HCT116 (cell line): Measurements from ENCODE around the gene WWOX. TPM values are rescaled to one million over a fixed set of nuclear protein-coding genes. Genes with fewer than 3 reads are reported as not detected.

Experiments
- ATAC-seq: fragments of 200-7000 bp; cut with Tn5 transposase; 2 replicates; pipeline ENCODE4 v1.9.1; 2020; ENCODE audit warnings: mild to moderate bottlenecking, moderate library complexity
- BruUV-seq: library from RNA; stranded (reverse); fragments of 400-500 nt; replicated peaks from 2 replicates; lab custom pipeline; 2021; lab: Mats Ljungman, UMichigan
- CTCF ChIA-PET: fragments of 300-600 bp; sonication (Branson Sonifier 250); formaldehyde crosslinking; loops from one replicate; lab custom pipeline; 2021; ENCODE audit warnings: antibody characterized with exemption; lab: Charles Lee
- POLR2A ChIA-PET: fragments of 300-600, 350-600 bp; sonication (Branson Sonifier 250); formaldehyde crosslinking; loops from one replicate; lab custom pipeline; 2021; ENCODE audit warnings: antibody characterized with exemption; lab: Charles Lee
- RAD21 ChIA-PET, 2 experiments: fragments of 300-600 bp; sonication (Branson Sonifier 250); formaldehyde crosslinking; loops; one replicate each; lab custom pipeline; 2023; ENCODE audit warnings: low total read pairs in 2 of 2; ENCODE audit not compliant: uncharacterized antibody in 2 of 2, unreplicated experiment in 2 of 2, low non-redundant PET in 1 of 2; lab: Charles Lee
- DNase-seq: peaks from one replicate; pipeline ENCODE4 v3.0.0-alpha.2; 2010; ENCODE audit warnings: low read depth, low spot score
- H2AFZ ChIP-seq: fragments of 200-600 bp; shearing (Covaris generic), sonication (generic); 2 replicates; pipeline ENCODE4 v1.6.1; 2017; ENCODE audit warnings: low read depth, mixed run types, mixed read lengths, antibody characterized with exemption, low read length; ENCODE audit not compliant: poor library complexity, severe bottlenecking
- H3K27ac ChIP-seq: 2 replicates; pipeline ENCODE4 v1.5.1; 2012; ENCODE audit warnings: low read depth, low read length
- H3K27me3 ChIP-seq: fragments of 200-600 bp; sonication (generic); 2 replicates; pipeline ENCODE4 v1.6.1; 2016; ENCODE audit warnings: mixed run types, low read length, mixed read lengths; ENCODE audit not compliant: insufficient read depth
- H3K36me3 ChIP-seq, 2 experiments: fragments of 200-500 bp in 1 of 2; fragments of 200-600 bp in 1 of 2; sonication (Bioruptor generic) in 1 of 2; sonication (generic) in 1 of 2; 2 replicates each; pipeline versions ENCODE4 v1.5.1 to v1.6.1; 2014 to 2016; ENCODE audit warnings: low read length in 2 of 2, inconsistent platforms in 1 of 2, mixed read lengths in 1 of 2, mixed run types in 1 of 2; ENCODE audit not compliant: insufficient read depth in 2 of 2, control insufficient read depth in 1 of 2
- H3K4me1 ChIP-seq, 2 experiments: fragments of 200-600 bp in 1 of 2; sonication (generic) in 1 of 2; 2 replicates each; pipeline versions ENCODE4 v1.5.1 to v1.6.1; 2012 to 2017; ENCODE audit warnings: low read length in 2 of 2, inconsistent platforms in 1 of 2, mild to moderate bottlenecking in 1 of 2, mixed read lengths in 1 of 2, mixed run types in 1 of 2, moderate library complexity in 1 of 2; ENCODE audit not compliant: insufficient read depth in 2 of 2, control insufficient read depth in 1 of 2
- H3K4me2 ChIP-seq: fragments of 200-600 bp; sonication (generic); 2 replicates; pipeline ENCODE4 v1.6.1; 2017; ENCODE audit warnings: mixed run types, low read length, mixed read lengths
- H3K4me3 ChIP-seq, 2 experiments: fragments of 200-600 bp in 1 of 2; sonication (generic) in 1 of 2; replicated peaks in 1 of 2; 2 replicates each; pipeline ENCODE4 v1.5.1; 2011 to 2016; ENCODE audit warnings: low read length in 2 of 2, control low read depth in 1 of 2, low read depth in 1 of 2, mild to moderate bottlenecking in 1 of 2, mixed read lengths in 1 of 2, mixed run types in 1 of 2
- H3K79me2 ChIP-seq: fragments of 200-600 bp; sonication (generic); 2 replicates; pipeline ENCODE4 v1.6.1; 2017; ENCODE audit warnings: mild to moderate bottlenecking, mixed run types, low read length, moderate library complexity, mixed read lengths; ENCODE audit not compliant: insufficient read depth
- H3K9ac ChIP-seq: fragments of 200-600 bp; sonication (generic); 2 replicates; pipeline ENCODE4 v1.6.1; 2016; ENCODE audit warnings: low read length, mixed read lengths
- H3K9me2 ChIP-seq: fragments of 200-600 bp; sonication (generic), shearing (Covaris generic); 2 replicates; pipeline ENCODE4 v1.6.1; 2017; ENCODE audit warnings: mixed run types, mild to moderate bottlenecking, moderate library complexity; ENCODE audit not compliant: insufficient read depth
- H3K9me3 ChIP-seq, 2 experiments: fragments of 200-500 bp in 1 of 2; fragments of 200-600 bp in 1 of 2; sonication (Bioruptor generic) in 1 of 2; sonication (generic) in 1 of 2; 2 replicates each; pipeline ENCODE4 v1.6.1; 2014 to 2017; ENCODE audit warnings: low read length in 2 of 2, mixed read lengths in 2 of 2, inconsistent platforms in 1 of 2, low read depth in 1 of 2, mild to moderate bottlenecking in 1 of 2, mixed run types in 1 of 2, moderate library complexity in 1 of 2; ENCODE audit not compliant: control insufficient read depth in 1 of 2, insufficient read depth in 1 of 2
- H4K20me1 ChIP-seq: fragments of 200-600 bp; sonication (generic), shearing (Covaris generic); 2 replicates; pipeline ENCODE4 v1.6.1; 2017; ENCODE audit warnings: mixed run types, mild to moderate bottlenecking, moderate library complexity; ENCODE audit not compliant: insufficient read depth
- CBX3 ChIP-seq: IDR thresholded peaks from 2 replicates; pipeline ENCODE4 v1.6.1; 2012; ENCODE audit warnings: low read depth
- CEBPB ChIP-seq: IDR thresholded peaks from 2 replicates; pipeline ENCODE4 v1.6.1; 2012; ENCODE audit warnings: low read depth
- ELF1 ChIP-seq: IDR thresholded peaks from 2 replicates; pipeline ENCODE4 v1.6.1; 2012; ENCODE audit warnings: low read depth, borderline replicate concordance
- EZH2 ChIP-seq: fragments of 200-600 bp; sonication (generic); IDR thresholded peaks from 2 replicates; pipeline ENCODE4 v1.6.1; 2017; ENCODE audit warnings: antibody characterized with exemption, mixed run types
- EZH2phosphoT487 ChIP-seq: fragments of 200-600 bp; IDR thresholded peaks from 2 replicates; pipeline ENCODE4 v1.6.1; 2018; ENCODE audit warnings: antibody characterized with exemption, borderline replicate concordance
- FOSL1 ChIP-seq: IDR thresholded peaks from 2 replicates; pipeline ENCODE4 v1.6.1; 2012; ENCODE audit warnings: low read depth
- POLR2AphosphoS5 ChIP-seq: IDR thresholded peaks from 2 replicates; pipeline ENCODE4 v1.6.1; 2011; ENCODE audit warnings: mild to moderate bottlenecking, low read depth, low read length, moderate library complexity
- RAD21 ChIP-seq: IDR thresholded peaks from 2 replicates; pipeline ENCODE4 v1.6.1; 2012; ENCODE audit warnings: low read depth, mild to moderate bottlenecking
- SP1 ChIP-seq: IDR thresholded peaks from 2 replicates; pipeline ENCODE4 v1.6.1; 2012; ENCODE audit warnings: low read depth
- SRF ChIP-seq: IDR thresholded peaks from 2 replicates; pipeline ENCODE4 v1.6.1; 2012; ENCODE audit warnings: low read depth
- TCF7L2 ChIP-seq: IDR thresholded peaks from 2 replicates; pipeline ENCODE4 v1.7.0; 2011; ENCODE audit warnings: borderline replicate concordance, inconsistent platforms; ENCODE audit not compliant: insufficient read depth, insufficient read length; ENCODE audit errors: extremely low read depth
- YY1 ChIP-seq: IDR thresholded peaks from 2 replicates; pipeline ENCODE4 v1.6.1; 2011; ENCODE audit warnings: low read length, low read depth, moderate library complexity, mild to moderate bottlenecking; ENCODE audit not compliant: insufficient replicate concordance; ENCODE audit errors: extremely low read depth
- ZNF274 ChIP-seq: fragments of 200-500 bp; sonication (Bioruptor generic); IDR thresholded peaks from 2 replicates; pipeline ENCODE4 v1.6.1; 2014; ENCODE audit warnings: mild to moderate bottlenecking, low read depth, low read length, inconsistent platforms
- intact Hi-C: fragments of 100-400 bp; cut with micrococcal nuclease; formaldehyde crosslinking; loops from 2 replicates; pipeline ENCODE4 v1.10.0; 2022
- total RNA-seq: library from RNA; stranded (reverse); gene quantifications from one replicate; pipeline ENCODE4 v1.2.1, GENCODE V29; 2021; ENCODE audit not compliant: unreplicated experiment
- TF ChIP-seq, protein P1 (sequence below), 3 experiments: fragments of 200-600 bp in 1 of 3; sonication (generic) in 1 of 3; IDR thresholded peaks in 2 of 3; conservative IDR thresholded peaks in 1 of 3; 2 replicates each; pipeline ENCODE4 v1.5.1; 2012 to 2017; ENCODE audit warnings: low read depth in 2 of 3, low read length in 2 of 3, antibody characterized with exemption in 1 of 3, borderline replicate concordance in 1 of 3, control low read depth in 1 of 3, mild to moderate bottlenecking in 1 of 3, mixed read lengths in 1 of 3, mixed run types in 1 of 3, moderate library complexity in 1 of 3; ENCODE audit not compliant: insufficient read depth in 1 of 3
- TF ChIP-seq, protein P2 (sequence below): IDR thresholded peaks from 2 replicates; pipeline ENCODE4 v1.6.1; 2012; ENCODE audit warnings: low read depth
- TF ChIP-seq, protein P3 (sequence below): IDR thresholded peaks from 2 replicates; pipeline ENCODE4 v1.6.1; 2011; ENCODE audit warnings: mild to moderate bottlenecking, low read length, moderate library complexity; ENCODE audit not compliant: insufficient replicate concordance; ENCODE audit errors: extremely low read depth
- TF ChIP-seq, protein P4 (sequence below): IDR thresholded peaks from 2 replicates; pipeline ENCODE4 v1.6.1; 2012
- TF ChIP-seq, protein P5 (sequence below): IDR thresholded peaks from 2 replicates; pipeline ENCODE4 v1.6.1; 2012

The WWOX gene
- total RNA-seq, 1 experiment from 2014 or later = 13.7 TPM

DNA sequence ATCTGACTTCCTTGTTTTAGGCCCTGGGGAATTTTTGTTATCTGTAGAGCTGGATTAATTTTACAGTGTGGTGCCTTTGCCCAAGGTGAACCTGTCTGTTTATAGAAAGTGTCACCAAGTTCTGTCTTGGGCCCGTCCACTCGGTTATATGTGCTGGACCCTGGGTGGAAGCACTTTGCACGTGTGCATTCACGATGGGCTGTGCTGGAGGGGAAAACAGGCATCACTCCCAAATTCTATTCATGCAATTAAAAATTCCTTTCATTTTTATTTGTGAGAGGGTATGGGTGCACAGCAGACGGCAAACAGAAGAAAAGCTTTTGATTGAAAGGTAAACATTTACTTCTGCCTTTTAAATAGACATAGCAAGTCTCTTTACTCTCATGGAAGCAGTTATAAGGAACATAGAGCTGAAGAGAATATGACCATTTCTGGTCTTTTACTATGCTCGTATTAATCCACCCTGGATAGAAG is 101.2 kb downstream of the WWOX start (continued):
- no peak for TF ChIP-seq SP1
- TF ChIP-seq CEBPB = no peak
- TF ChIP-seq, all 23 proteins: peak for 0

GRCh38 chr16:78205506-78205905 is 106.1 kb downstream of the WWOX start:
- RAD21 ChIA-PET = no interaction called here
- Histone ChIP-seq H3K9me3 (no peaks in the 10 kb centered on the region), H3K4me2 (no peak overlapping the region), H3K27me3 (no peaks in the 10 kb centered on the region), H3K36me3 (no peaks in the 10 kb centered on the region), H3K4me1 (peaks cover 0 to 8% of the 10 kb centered on the region in 2 experiments; a peak in 2 of 4 replicates), H3K9me2 (no peaks in the 10 kb centered on the region), H3K4me3 (no peak overlapping the region), H4K20me1 (no peaks in the 10 kb centered on the region), H3K27ac (no peak overlapping the region), H2AFZ (no peak overlapping the region), H3K79me2 (no peaks in the 10 kb centered on the region), H3K9ac (no peak overlapping the region)
- POLR2A ChIA-PET = no interaction called here
- BruUV-seq = no TSS peak
- intact Hi-C loops = no loop called here
- CTCF ChIA-PET = no interaction called here
- DNase-seq (no peak), ATAC-seq (no peak)
- TF ChIP-seq ELF1 (no peak), CBX3 (no peak), EZH2 (no peak), SP1 (no peak), RAD21 (no peak), ZNF274 (no peak), YY1 (no peak), EZH2phosphoT487 (no peak), FOSL1 (no peak), POLR2AphosphoS5 (no peak), SRF (no peak), TCF7L2 (no peak)
- TF ChIP-seq, protein P1, sequence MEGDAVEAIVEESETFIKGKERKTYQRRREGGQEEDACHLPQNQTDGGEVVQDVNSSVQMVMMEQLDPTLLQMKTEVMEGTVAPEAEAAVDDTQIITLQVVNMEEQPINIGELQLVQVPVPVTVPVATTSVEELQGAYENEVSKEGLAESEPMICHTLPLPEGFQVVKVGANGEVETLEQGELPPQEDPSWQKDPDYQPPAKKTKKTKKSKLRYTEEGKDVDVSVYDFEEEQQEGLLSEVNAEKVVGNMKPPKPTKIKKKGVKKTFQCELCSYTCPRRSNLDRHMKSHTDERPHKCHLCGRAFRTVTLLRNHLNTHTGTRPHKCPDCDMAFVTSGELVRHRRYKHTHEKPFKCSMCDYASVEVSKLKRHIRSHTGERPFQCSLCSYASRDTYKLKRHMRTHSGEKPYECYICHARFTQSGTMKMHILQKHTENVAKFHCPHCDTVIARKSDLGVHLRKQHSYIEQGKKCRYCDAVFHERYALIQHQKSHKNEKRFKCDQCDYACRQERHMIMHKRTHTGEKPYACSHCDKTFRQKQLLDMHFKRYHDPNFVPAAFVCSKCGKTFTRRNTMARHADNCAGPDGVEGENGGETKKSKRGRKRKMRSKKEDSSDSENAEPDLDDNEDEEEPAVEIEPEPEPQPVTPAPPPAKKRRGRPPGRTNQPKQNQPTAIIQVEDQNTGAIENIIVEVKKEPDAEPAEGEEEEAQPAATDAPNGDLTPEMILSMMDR (IDR thresholded peaks at IDR 0.05 in 2 of 3, conservative IDR thresholded peaks at IDR 0.05 in 1 of 3; ENCODE audit: borderline replicate concordance in 1 of 3, insufficient read depth in 1 of 3, low read depth in 2 of 3, low read length in 2 of 3) = no peak
- TF ChIP-seq, protein P2, sequence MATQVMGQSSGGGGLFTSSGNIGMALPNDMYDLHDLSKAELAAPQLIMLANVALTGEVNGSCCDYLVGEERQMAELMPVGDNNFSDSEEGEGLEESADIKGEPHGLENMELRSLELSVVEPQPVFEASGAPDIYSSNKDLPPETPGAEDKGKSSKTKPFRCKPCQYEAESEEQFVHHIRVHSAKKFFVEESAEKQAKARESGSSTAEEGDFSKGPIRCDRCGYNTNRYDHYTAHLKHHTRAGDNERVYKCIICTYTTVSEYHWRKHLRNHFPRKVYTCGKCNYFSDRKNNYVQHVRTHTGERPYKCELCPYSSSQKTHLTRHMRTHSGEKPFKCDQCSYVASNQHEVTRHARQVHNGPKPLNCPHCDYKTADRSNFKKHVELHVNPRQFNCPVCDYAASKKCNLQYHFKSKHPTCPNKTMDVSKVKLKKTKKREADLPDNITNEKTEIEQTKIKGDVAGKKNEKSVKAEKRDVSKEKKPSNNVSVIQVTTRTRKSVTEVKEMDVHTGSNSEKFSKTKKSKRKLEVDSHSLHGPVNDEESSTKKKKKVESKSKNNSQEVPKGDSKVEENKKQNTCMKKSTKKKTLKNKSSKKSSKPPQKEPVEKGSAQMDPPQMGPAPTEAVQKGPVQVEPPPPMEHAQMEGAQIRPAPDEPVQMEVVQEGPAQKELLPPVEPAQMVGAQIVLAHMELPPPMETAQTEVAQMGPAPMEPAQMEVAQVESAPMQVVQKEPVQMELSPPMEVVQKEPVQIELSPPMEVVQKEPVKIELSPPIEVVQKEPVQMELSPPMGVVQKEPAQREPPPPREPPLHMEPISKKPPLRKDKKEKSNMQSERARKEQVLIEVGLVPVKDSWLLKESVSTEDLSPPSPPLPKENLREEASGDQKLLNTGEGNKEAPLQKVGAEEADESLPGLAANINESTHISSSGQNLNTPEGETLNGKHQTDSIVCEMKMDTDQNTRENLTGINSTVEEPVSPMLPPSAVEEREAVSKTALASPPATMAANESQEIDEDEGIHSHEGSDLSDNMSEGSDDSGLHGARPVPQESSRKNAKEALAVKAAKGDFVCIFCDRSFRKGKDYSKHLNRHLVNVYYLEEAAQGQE = no peak
- TF ChIP-seq, protein P3, sequence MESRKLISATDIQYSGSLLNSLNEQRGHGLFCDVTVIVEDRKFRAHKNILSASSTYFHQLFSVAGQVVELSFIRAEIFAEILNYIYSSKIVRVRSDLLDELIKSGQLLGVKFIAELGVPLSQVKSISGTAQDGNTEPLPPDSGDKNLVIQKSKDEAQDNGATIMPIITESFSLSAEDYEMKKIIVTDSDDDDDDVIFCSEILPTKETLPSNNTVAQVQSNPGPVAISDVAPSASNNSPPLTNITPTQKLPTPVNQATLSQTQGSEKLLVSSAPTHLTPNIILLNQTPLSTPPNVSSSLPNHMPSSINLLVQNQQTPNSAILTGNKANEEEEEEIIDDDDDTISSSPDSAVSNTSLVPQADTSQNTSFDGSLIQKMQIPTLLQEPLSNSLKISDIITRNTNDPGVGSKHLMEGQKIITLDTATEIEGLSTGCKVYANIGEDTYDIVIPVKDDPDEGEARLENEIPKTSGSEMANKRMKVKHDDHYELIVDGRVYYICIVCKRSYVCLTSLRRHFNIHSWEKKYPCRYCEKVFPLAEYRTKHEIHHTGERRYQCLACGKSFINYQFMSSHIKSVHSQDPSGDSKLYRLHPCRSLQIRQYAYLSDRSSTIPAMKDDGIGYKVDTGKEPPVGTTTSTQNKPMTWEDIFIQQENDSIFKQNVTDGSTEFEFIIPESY = no peak
- TF ChIP-seq, protein P4, sequence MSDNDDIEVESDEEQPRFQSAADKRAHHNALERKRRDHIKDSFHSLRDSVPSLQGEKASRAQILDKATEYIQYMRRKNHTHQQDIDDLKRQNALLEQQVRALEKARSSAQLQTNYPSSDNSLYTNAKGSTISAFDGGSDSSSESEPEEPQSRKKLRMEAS = no peak
- TF ChIP-seq, protein P5, sequence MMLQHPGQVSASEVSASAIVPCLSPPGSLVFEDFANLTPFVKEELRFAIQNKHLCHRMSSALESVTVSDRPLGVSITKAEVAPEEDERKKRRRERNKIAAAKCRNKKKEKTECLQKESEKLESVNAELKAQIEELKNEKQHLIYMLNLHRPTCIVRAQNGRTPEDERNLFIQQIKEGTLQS = no peak
